SK-N-SH treated with all-trans-retinoic acid at 6 μM for 48 hours (cell line): ENCODE measurements around the gene PNN.
"Not testable (repeated sequence)": the region's sequence is repeated elsewhere in the genome, so short reads cannot be mapped to it uniquely, and the experiment has no call there.

Experiments used
- ATAC-seq: fragments of 200-7000 bp; cut with Tn5 transposase; 3 replicates; pipeline ENCODE4 v1.9.1; 2020; ENCODE audit warnings: mild to moderate bottlenecking, moderate library complexity
- CREB5 ChIP-seq: fragments of 250-450 bp; sonication (Bioruptor Pico); IDR thresholded peaks from 2 replicates; pipeline ENCODE4 v1.5.1; 2020; ENCODE audit warnings: low read depth, mild to moderate bottlenecking, moderate library complexity
- CSDC2 ChIP-seq: fragments of 250-450 bp; sonication (Bioruptor Pico); IDR thresholded peaks from 2 replicates; pipeline ENCODE4 v1.5.0; 2020; ENCODE audit warnings: mild to moderate bottlenecking, moderate library complexity
- CSRNP3 ChIP-seq: fragments of 250-450 bp; sonication (Bioruptor Pico); IDR thresholded peaks from 2 replicates; pipeline ENCODE4 v1.5.1; 2021; ENCODE audit warnings: mild to moderate bottlenecking, moderate library complexity
- ESRRG ChIP-seq: fragments of 250-450 bp; sonication (Bioruptor Pico); IDR thresholded peaks from 2 replicates; pipeline ENCODE4 v1.6.1; 2021; ENCODE audit warnings: mild to moderate bottlenecking
- GLIS3 ChIP-seq: fragments of 250-450 bp; sonication (Bioruptor Pico); IDR thresholded peaks from 2 replicates; pipeline ENCODE4 v1.5.0; 2020; ENCODE audit warnings: mild to moderate bottlenecking, moderate library complexity
- PATZ1 ChIP-seq: fragments of 250-450 bp; sonication (Bioruptor Pico); IDR thresholded peaks from 2 replicates; pipeline ENCODE4 v1.8.0; 2020; ENCODE audit warnings: mild to moderate bottlenecking, moderate library complexity, borderline replicate concordance
- POU6F1 ChIP-seq: fragments of 250-450 bp; sonication (Bioruptor Pico); IDR thresholded peaks from 2 replicates; pipeline ENCODE4 v1.8.0; 2021; ENCODE audit warnings: low read depth, mild to moderate bottlenecking, moderate library complexity, borderline replicate concordance
- RARB ChIP-seq: fragments of 250-450 bp; sonication (Bioruptor Pico); IDR thresholded peaks from 2 replicates; pipeline ENCODE4 v1.8.0; 2021; ENCODE audit warnings: mild to moderate bottlenecking, moderate library complexity
- SNAI2 ChIP-seq: fragments of 250-450 bp; sonication (Bioruptor Pico); IDR thresholded peaks from 2 replicates; pipeline ENCODE4 v1.5.0; 2020; ENCODE audit warnings: mild to moderate bottlenecking, moderate library complexity
- TCF4 ChIP-seq: fragments of 250-450 bp; sonication (Bioruptor Pico); IDR thresholded peaks from 2 replicates; pipeline ENCODE4 v1.8.0; 2021; ENCODE audit warnings: mild to moderate bottlenecking, moderate library complexity, borderline replicate concordance
- TOX ChIP-seq: fragments of 250-450 bp; sonication (Bioruptor Pico); IDR thresholded peaks from 2 replicates; pipeline ENCODE4 v1.8.0; 2021; ENCODE audit warnings: mild to moderate bottlenecking, moderate library complexity, borderline replicate concordance
- TSHZ2 ChIP-seq: fragments of 250-450 bp; sonication (Bioruptor Pico); IDR thresholded peaks from 2 replicates; pipeline ENCODE4 v1.5.0; 2020; ENCODE audit warnings: mild to moderate bottlenecking, moderate library complexity
- ZC3H10 ChIP-seq: fragments of 250-450 bp; sonication (Bioruptor Pico); IDR thresholded peaks from 2 replicates; pipeline ENCODE4 v1.5.1; 2021; ENCODE audit warnings: mild to moderate bottlenecking, moderate library complexity
- ZFP3 ChIP-seq: fragments of 250-450 bp; sonication (Bioruptor Pico); IDR thresholded peaks from 2 replicates; pipeline ENCODE4 v1.5.0; 2020; ENCODE audit warnings: mild to moderate bottlenecking, moderate library complexity
- ZFP30 ChIP-seq: fragments of 450-650 bp; formaldehyde crosslinking; IDR thresholded peaks from 2 replicates; pipeline ENCODE4 v1.5.0; 2022; ENCODE audit warnings: mild to moderate bottlenecking, moderate library complexity
- ZNF70 ChIP-seq: fragments of 450-650 bp; formaldehyde crosslinking; IDR thresholded peaks from 2 replicates; pipeline ENCODE4 v1.5.0; 2020; ENCODE audit warnings: mild to moderate bottlenecking, moderate library complexity

Gene PNN

GRCh38 chr14:39184628-39185255, 9.7 kb downstream of the PNN start:
- TF ChIP-seq ZFP30, result no peak
- no peak for TF ChIP-seq RARB
- TF ChIP-seq ESRRG (CRISPR knock-in tag), result no peak
- no peak for TF ChIP-seq TCF4 (CRISPR knock-in tag)
- no peak for TF ChIP-seq ZC3H10
- TF ChIP-seq POU6F1 (CRISPR knock-in tag), result no peak
- no peak for TF ChIP-seq CREB5 (CRISPR knock-in tag)
- no peak for TF ChIP-seq TOX (CRISPR knock-in tag)
- TF ChIP-seq SNAI2, result no peak
- ATAC-seq, result no peak

GRCh38 chr14:39185256-39186049, 10.4 kb downstream of the PNN start:
- no peak for ATAC-seq

GRCh38 chr14:39186941-39187525, 12.0 kb downstream of the PNN start:
- ATAC-seq, result no peak; the same call in 2 of the 3 replicates
- TF ChIP-seq RARB (no peak), CSRNP3 (CRISPR knock-in tag) (no peak), CSDC2 (no peak), ZNF70 (CRISPR knock-in tag) (no peak), GLIS3 (CRISPR knock-in tag) (no peak), TOX (CRISPR knock-in tag) (no peak), ZFP30 (no peak)

More at GRCh38 chr14:39185256-39186049, 10.4 kb downstream of the PNN start:
- TF ChIP-seq ZFP3 (CRISPR knock-in tag), result no peak
- no peak for TF ChIP-seq CREB5 (CRISPR knock-in tag)

GRCh38 chr14:39203659-39204606, 28.9 kb downstream of the PNN start:
- no peak for TF ChIP-seq TCF4 (CRISPR knock-in tag)
- TF ChIP-seq RARB, result no peak
- no peak for TF ChIP-seq TOX (CRISPR knock-in tag)
- TF ChIP-seq CREB5 (CRISPR knock-in tag), result no peak
- TF ChIP-seq TSHZ2 (CRISPR knock-in tag), result no peak
- no peak for TF ChIP-seq SNAI2
- TF ChIP-seq PATZ1, result no peak
- no peak for TF ChIP-seq ZFP30
- ATAC-seq, result no peak

- ATAC-seq, result not testable (repeated sequence)
These were observed 32.4 kb downstream of the PNN start for GRCh38 chr14:39207430-39207829.
